ENCODE data around the gene CYB5D1.

Gene CYB5D1

GRCh38 chr17:7834542-7834956, 23.3 kb upstream of the CYB5D1 start:
- TF ChIP-seq CTCF (IDR thresholded peaks at IDR 0.05) = no peak
- Histone ChIP-seq H3K4me3 (peak overlapping the region; percentile 83), H3K27ac (peak overlapping the region; percentile 98 to 99)
- DNase-seq (ENCODE audit: low spot score) = peak; percentile 91

- peak; percentile 98 for DNase-seq (ENCODE audit: low spot score)
- Histone ChIP-seq H3K4me3 (peak overlapping the region; percentile 83), H3K27ac (peak overlapping the region; percentile 98 to 99)
- TF ChIP-seq CTCF (IDR thresholded peaks at IDR 0.05) = peak; percentile 77
These were observed 22.6 kb upstream of the CYB5D1 start for GRCh38 chr17:7834957-7835813.

GRCh38 chr17:7835814-7836595, 21.8 kb upstream of the CYB5D1 start:
- DNase-seq (ENCODE audit: low spot score) = peak; percentile 87
- peak overlapping the region; percentile 83 for H3K4me3 ChIP-seq
- no peak for TF ChIP-seq CTCF (IDR thresholded peaks at IDR 0.05)

GRCh38 chr17:7836596-7837407, 21.0 kb upstream of the CYB5D1 start:
- DNase-seq (ENCODE audit: low spot score) = peak; percentile 94
- H3K27ac ChIP-seq = peak overlapping the region; percentile 98 to 99
- TF ChIP-seq CTCF (IDR thresholded peaks at IDR 0.05) = no peak
- H3K4me3 ChIP-seq = peak overlapping the region; percentile 83

More at GRCh38 chr17:7835814-7836595, 21.8 kb upstream of the CYB5D1 start:
- H3K27ac ChIP-seq = peak overlapping the region; percentile 98 to 99

GRCh38 chr17:7837408-7838088, 20.3 kb upstream of the CYB5D1 start:
- H3K4me3 ChIP-seq = peak overlapping the region; percentile 83
- DNase-seq (ENCODE audit: low spot score) = no peak
- TF ChIP-seq CTCF (IDR thresholded peaks at IDR 0.05) = no peak
- H3K27ac ChIP-seq = peak overlapping the region; percentile 98 to 99
